ENCODE data around the gene GLS. TPM values are rescaled to one million over a fixed set of nuclear protein-coding genes. Genes with fewer than 3 reads are reported as not detected.
"Not testable (repeated sequence)": the region's sequence is repeated elsewhere in the genome, so short reads cannot be mapped to it uniquely, and the experiment has no call there.

GLS gene
- polyA plus RNA-seq, 3 donors, result 13.9 to 24.3 (median 22.6) TPM

- WGBS, 3 donors, result 31 to 52% (median 40%) methylated on average over 2 of the region's 2 CpGs
- H3K27ac ChIP-seq (ENCODE audit: low read depth, low read length), result no peak overlapping the region
Observed at GRCh38 chr2:190853531-190854383, 26.9 kb upstream of the GLS start.

- WGBS, 3 donors, result 92 to 96% (median 92%) methylated on average over 1 of the region's 1 CpG
- no peak overlapping the region for H3K27ac ChIP-seq (ENCODE audit: low read depth, low read length)
Observed at GRCh38 chr2:190854726-190855125, 25.9 kb upstream of the GLS start.

- 92 to 97% (median 93%) methylated on average over 4 of the region's 4 CpGs for WGBS, 3 donors
Observed at GRCh38 chr2:190855245-190855644, 25.4 kb upstream of the GLS start.

GRCh38 chr2:190856985-190857384 is 23.6 kb upstream of the GLS start:
- H3K27ac ChIP-seq (ENCODE audit: low read depth, low read length), result no peak overlapping the region
- 98 to 100% (median 100%) methylated on average over 1 of the region's 1 CpG for WGBS, 3 donors

More at GRCh38 chr2:190855245-190855644, 25.4 kb upstream of the GLS start:
- H3K27ac ChIP-seq (ENCODE audit: low read depth, low read length), result no peak overlapping the region

GRCh38 chr2:190858817-190859216 is 21.8 kb upstream of the GLS start:
- no peak overlapping the region for H3K27ac ChIP-seq (ENCODE audit: low read depth, low read length)
- 72 to 75% (median 73%) methylated on average over 6 of the region's 6 CpGs for WGBS, 3 donors

- WGBS, 3 donors, result 68 to 75% (median 71%) methylated on average over 6 of the region's 6 CpGs
- H3K27ac ChIP-seq (ENCODE audit: low read depth, low read length), result no peak overlapping the region
Observed at GRCh38 chr2:190859347-190860297, 21.0 kb upstream of the GLS start.

- WGBS, 3 donors, result 73 to 87% (median 82%) methylated on average over 5 of the region's 5 CpGs
- no peak overlapping the region for H3K27ac ChIP-seq (ENCODE audit: low read depth, low read length)
Observed at GRCh38 chr2:190860985-190861680, 19.5 kb upstream of the GLS start.

GRCh38 chr2:190862128-190862527 is 18.5 kb upstream of the GLS start:
- not testable (repeated sequence) for H3K27ac ChIP-seq (ENCODE audit: low read depth, low read length)

- 88 to 93% (median 88%) methylated on average over 2 of the region's 2 CpGs for WGBS, 3 donors
- H3K27ac ChIP-seq (ENCODE audit: low read depth, low read length), result no peak overlapping the region
Observed at GRCh38 chr2:190862571-190862991, 18.0 kb upstream of the GLS start.

GRCh38 chr2:190863946-190864345 is 16.7 kb upstream of the GLS start:
- 21 to 75% (median 73%) methylated on average over 3 of the region's 3 CpGs for WGBS, 3 donors
- no peak overlapping the region for H3K27ac ChIP-seq (ENCODE audit: low read depth, low read length)

- no peak overlapping the region for H3K27ac ChIP-seq (ENCODE audit: low read depth, low read length)
Observed at GRCh38 chr2:190864375-190864774, 16.2 kb upstream of the GLS start.

- 36 to 76% (median 58%) methylated on average over 2 of the region's 2 CpGs for WGBS, 3 donors
- no peak overlapping the region for H3K27ac ChIP-seq (ENCODE audit: low read depth, low read length)
Observed at GRCh38 chr2:190867212-190867611, 13.4 kb upstream of the GLS start.

- 91 to 97% (median 95%) methylated on average over 4 of the region's 4 CpGs for WGBS, 3 donors
- no peak overlapping the region for H3K27ac ChIP-seq (ENCODE audit: low read depth, low read length)
Observed at GRCh38 chr2:190867832-190868231, 12.8 kb upstream of the GLS start.

- WGBS, 3 donors, result 91 to 96% (median 92%) methylated on average over 5 of the region's 5 CpGs
- no peak overlapping the region for H3K27ac ChIP-seq (ENCODE audit: low read depth, low read length)
Observed at GRCh38 chr2:190869721-190870120, 10.9 kb upstream of the GLS start.

- not testable (repeated sequence) for H3K27ac ChIP-seq (ENCODE audit: low read depth, low read length)
- 94 to 97% (median 96%) methylated on average over 7 of the region's 7 CpGs for WGBS, 3 donors
Observed at GRCh38 chr2:190873451-190873850, 7.2 kb upstream of the GLS start.

- 42 to 58% (median 50%) methylated on average over 2 of the region's 2 CpGs for WGBS, 3 donors
- no peak overlapping the region for H3K27ac ChIP-seq (ENCODE audit: low read depth, low read length)
Observed at GRCh38 chr2:190875891-190876290, 4.7 kb upstream of the GLS start.

- WGBS, 3 donors, result 17 to 46% (median 34%) methylated on average over 1 of the region's 1 CpG
- no peak overlapping the region for H3K27ac ChIP-seq (ENCODE audit: low read depth, low read length)
Observed at GRCh38 chr2:190876631-190877030, 4.0 kb upstream of the GLS start.

- H3K27ac ChIP-seq (ENCODE audit: low read depth, low read length), result no peak overlapping the region
- WGBS, 3 donors, result 80 to 95% (median 82%) methylated on average over 2 of the region's 2 CpGs
Observed at GRCh38 chr2:190877436-190877835, 3.2 kb upstream of the GLS start.
